ENCODE data around the gene AUH. TPM values are rescaled to one million over a fixed set of nuclear protein-coding genes. Genes with fewer than 3 reads are reported as not detected.

Gene AUH
- total and polyA plus RNA-seq, 2 experiments from 2014 or later: 9.9 to 18.3 TPM

GRCh38 chr9:91364005-91364404 lies 2.3 kb upstream of the AUH start:
- Histone ChIP-seq H3K36me3 (ENCODE audit: low read depth) (no peaks in the 10 kb centered on the region), H3K9ac (no peak overlapping the region), H3K9me2 (ENCODE audit: insufficient read depth) (no peaks in the 10 kb centered on the region), H3K79me2 (ENCODE audit: insufficient read depth) (peaks cover 27% of the 10 kb centered on the region), H3K27me3 (replicated peaks; ENCODE audit: insufficient read depth) (no peaks in the 10 kb centered on the region), H3K4me2 (ENCODE audit: unreplicated experiment) (no peak overlapping the region), H3K4me1 (ENCODE audit: insufficient read depth) (peaks cover 11% of the 10 kb centered on the region; the same call in 1 of the 2 replicates), H2AFZ (no peak overlapping the region), H4K20me1 (ENCODE audit: insufficient read depth) (no peaks in the 10 kb centered on the region), H3K9me3 (ENCODE audit: low read depth) (no peaks in the 10 kb centered on the region), H3K4me3 (no peak overlapping the region), H3K27ac (no peak overlapping the region), H3F3A (ENCODE audit: insufficient read depth) (peaks cover 4% of the 10 kb centered on the region; the same call in 1 of the 2 replicates)
- DNase-seq: no peak
- TF ChIP-seq EZH2phosphoT487 (IDR thresholded peaks at IDR 0.05; ENCODE audit: insufficient read depth, low read depth): no peak
- no peak for TF ChIP-seq EZH2 (IDR thresholded peaks at IDR 0.05; ENCODE audit: insufficient read depth, poor library complexity, severe bottlenecking)
- in situ Hi-C loops (cut with MboI): no loop called here
- 60 to 83% methylated on average over 5 to 7 of the region's 7 CpGs for WGBS, 2 experiments (ENCODE audit: low coverage in 1 of 2, low lambda C conversion rate in 2 of 2, missing lambda C conversion rate in 2 of 2)

DNA sequence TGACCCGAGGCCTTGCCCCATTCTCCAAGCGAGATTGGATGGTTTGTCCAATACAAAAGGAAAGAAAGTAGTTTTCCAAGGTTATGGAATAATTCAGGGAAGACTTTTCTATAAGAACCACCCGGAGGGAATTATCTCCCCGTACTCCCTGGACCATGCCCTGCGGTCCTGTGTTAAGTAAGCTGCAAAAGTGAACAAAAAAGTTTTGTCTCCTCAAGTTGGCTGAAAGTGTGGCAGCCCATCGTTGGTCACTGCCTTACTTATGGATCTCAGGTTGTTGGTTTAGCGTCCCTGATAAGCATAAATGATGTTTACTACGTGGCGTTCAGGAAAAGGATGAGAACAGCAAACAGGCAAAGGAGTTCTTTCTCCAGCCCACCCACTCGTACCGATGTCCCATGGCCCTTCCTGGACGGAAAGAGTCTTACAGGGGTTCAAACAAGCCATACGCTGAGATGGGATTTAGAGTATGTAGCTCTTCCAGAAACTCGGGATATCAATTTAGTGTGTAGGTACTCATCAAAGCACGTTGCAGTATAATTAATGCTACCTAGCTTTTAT lies 413 bp upstream of the AUH start:
- DNase-seq: no peak
- Histone ChIP-seq H3K9ac (peak overlapping the region; percentile 94), H3K9me3 (ENCODE audit: low read depth) (no peaks in the 10 kb centered on the region), H4K20me1 (ENCODE audit: insufficient read depth) (no peaks in the 10 kb centered on the region), H3K36me3 (ENCODE audit: low read depth) (no peaks in the 10 kb centered on the region), H3K9me2 (ENCODE audit: insufficient read depth) (no peaks in the 10 kb centered on the region), H3K27me3 (replicated peaks; ENCODE audit: insufficient read depth) (no peaks in the 10 kb centered on the region), H3K4me1 (ENCODE audit: insufficient read depth) (peaks cover 11% of the 10 kb centered on the region; the same call in 1 of the 2 replicates), H3K79me2 (ENCODE audit: insufficient read depth) (peaks cover 45% of the 10 kb centered on the region), H3F3A (ENCODE audit: insufficient read depth) (peaks cover 4% of the 10 kb centered on the region; the same call in 1 of the 2 replicates), H2AFZ (peak overlapping the region; percentile 100), H3K4me3 (peak overlapping the region; percentile 88), H3K27ac (no peak overlapping the region), H3K4me2 (ENCODE audit: unreplicated experiment) (peak overlapping the region; percentile 99)
- TF ChIP-seq EZH2 (IDR thresholded peaks at IDR 0.05; ENCODE audit: insufficient read depth, poor library complexity, severe bottlenecking) (no peak), EZH2phosphoT487 (IDR thresholded peaks at IDR 0.05; ENCODE audit: insufficient read depth, low read depth) (no peak)
- WGBS, 2 experiments (ENCODE audit: low coverage in 1 of 2, low lambda C conversion rate in 2 of 2, missing lambda C conversion rate in 2 of 2): 52 to 55% methylated on average over 15 of the region's 15 CpGs
- in situ Hi-C loops (cut with MboI): no loop called here

DNA sequence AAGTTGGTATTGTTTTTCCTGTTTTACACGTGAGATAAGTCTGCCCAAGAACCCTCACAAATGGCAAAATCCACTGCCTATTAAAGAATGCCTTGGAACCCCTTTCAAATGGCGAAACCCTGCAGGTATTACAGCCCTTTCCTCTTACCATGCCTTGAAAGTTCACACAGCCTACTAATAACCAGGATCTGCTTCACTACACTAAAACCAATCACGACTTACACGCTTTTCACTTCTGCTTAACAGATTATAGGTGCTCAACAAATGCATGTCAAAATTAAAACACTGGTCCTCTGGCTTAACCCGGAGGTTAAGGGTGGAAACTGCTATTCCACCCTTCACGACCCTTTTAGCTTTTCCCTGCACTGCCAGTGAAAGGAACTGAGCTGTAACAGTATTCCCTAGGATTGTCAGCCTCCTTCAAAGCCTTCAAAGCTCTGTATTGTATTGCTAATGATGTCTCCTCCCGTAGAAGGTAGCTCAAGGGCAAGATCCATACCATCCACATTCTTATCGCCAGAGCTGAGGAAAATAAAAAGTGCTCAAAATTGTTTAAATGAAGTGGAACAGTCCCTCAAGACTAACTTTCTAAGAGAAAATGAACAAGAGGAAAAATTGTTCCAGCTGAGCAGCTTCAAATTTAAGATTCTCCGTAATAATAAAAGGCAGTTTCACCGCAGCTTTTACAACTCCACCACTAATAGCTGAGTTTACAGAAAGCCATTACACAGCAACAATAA lies 997 bp downstream of the AUH start:
- H3K27me3 ChIP-seq (replicated peaks; ENCODE audit: insufficient read depth): no peaks in the 10 kb centered on the region
- WGBS, 2 experiments (ENCODE audit: low coverage in 1 of 2, low lambda C conversion rate in 2 of 2, missing lambda C conversion rate in 2 of 2): 21 to 23% methylated on average over 10 of the region's 10 CpGs
- H3K4me2 ChIP-seq (ENCODE audit: unreplicated experiment): peak overlapping the region; percentile 99
- H3F3A ChIP-seq (ENCODE audit: insufficient read depth): peaks cover 4% of the 10 kb centered on the region; the same call in 1 of the 2 replicates
- peak overlapping the region; percentile 100 for H2AFZ ChIP-seq
- no peaks in the 10 kb centered on the region for H4K20me1 ChIP-seq (ENCODE audit: insufficient read depth)
- H3K4me3 ChIP-seq: peak overlapping the region; percentile 88
- TF ChIP-seq EZH2phosphoT487 (IDR thresholded peaks at IDR 0.05; ENCODE audit: insufficient read depth, low read depth): no peak
- TF ChIP-seq EZH2 (IDR thresholded peaks at IDR 0.05; ENCODE audit: insufficient read depth, poor library complexity, severe bottlenecking): no peak
- H3K27ac ChIP-seq: peak overlapping the region; percentile 45
- peaks cover 59% of the 10 kb centered on the region for H3K79me2 ChIP-seq (ENCODE audit: insufficient read depth)
- in situ Hi-C loops (cut with MboI): no loop called here
- no peaks in the 10 kb centered on the region for H3K9me2 ChIP-seq (ENCODE audit: insufficient read depth)
- H3K36me3 ChIP-seq (ENCODE audit: low read depth): no peaks in the 10 kb centered on the region
- DNase-seq: peak; percentile 29
- H3K9me3 ChIP-seq (ENCODE audit: low read depth): no peaks in the 10 kb centered on the region
- H3K4me1 ChIP-seq (ENCODE audit: insufficient read depth): peaks cover 11% of the 10 kb centered on the region; the same call in 1 of the 2 replicates
- peak overlapping the region; percentile 94 for H3K9ac ChIP-seq

GRCh38 chr9:91359734-91360470 lies 1.8 kb downstream of the AUH start:
- Histone ChIP-seq H3K79me2 (ENCODE audit: insufficient read depth) (peaks cover 67% of the 10 kb centered on the region), H3K4me3 (peak overlapping the region; percentile 88), H3K27ac (peak overlapping the region; percentile 45; the same call in 1 of the 2 replicates), H3K9ac (peak overlapping the region; percentile 94), H4K20me1 (ENCODE audit: insufficient read depth) (no peaks in the 10 kb centered on the region), H3F3A (ENCODE audit: insufficient read depth) (peaks cover 4% of the 10 kb centered on the region; the same call in 1 of the 2 replicates), H3K4me2 (ENCODE audit: unreplicated experiment) (peak overlapping the region; percentile 99), H3K9me2 (ENCODE audit: insufficient read depth) (no peaks in the 10 kb centered on the region), H3K4me1 (ENCODE audit: insufficient read depth) (peaks cover 14% of the 10 kb centered on the region), H2AFZ (peak overlapping the region; percentile 100; the same call in 1 of the 2 replicates), H3K36me3 (ENCODE audit: low read depth) (no peaks in the 10 kb centered on the region), H3K27me3 (replicated peaks; ENCODE audit: insufficient read depth) (no peaks in the 10 kb centered on the region), H3K9me3 (ENCODE audit: low read depth) (no peaks in the 10 kb centered on the region)
- TF ChIP-seq EZH2 (IDR thresholded peaks at IDR 0.05; ENCODE audit: insufficient read depth, poor library complexity, severe bottlenecking) (no peak), EZH2phosphoT487 (IDR thresholded peaks at IDR 0.05; ENCODE audit: insufficient read depth, low read depth) (no peak)
- 40 to 43% methylated on average over 7 of the region's 7 CpGs for WGBS, 2 experiments (ENCODE audit: low coverage in 1 of 2, low lambda C conversion rate in 2 of 2, missing lambda C conversion rate in 2 of 2)
- DNase-seq: peak; percentile 78
- in situ Hi-C loops (cut with MboI): no loop called here
